Kidney (tissue), 14 donors: ENCODE data around the gene EEF1AKMT3. TPM values are rescaled to one million over a fixed set of nuclear protein-coding genes. Genes with fewer than 3 reads are reported as not detected.

Experiments used
- DNase-seq, 5 donors: peaks; one replicate each; pipeline ENCODE4 v3.0.0-alpha.2; 2013 to 2020
- FAIRE-seq: peaks from 2 replicates; lab custom pipeline; 2012; peaks lifted over from hg19 to GRCh38; lab: Jason Lieb, UNC
- H3K27ac ChIP-seq, 2 donors: one replicate each; pipeline ENCODE4 v1.7.0; 2013; ENCODE audit warnings: low read depth in 2 of 2, low read length in 2 of 2, inconsistent platforms in 1 of 2
- H3K27me3 ChIP-seq: one replicate; pipeline ENCODE4 v1.7.1; 2013; ENCODE audit warnings: low read length, inconsistent platforms; ENCODE audit not compliant: control insufficient read depth, insufficient read depth
- H3K36me3 ChIP-seq, 3 donors: one replicate each; pipeline versions ENCODE4 v1.7.0 to v1.7.1; 2013; ENCODE audit warnings: low read length in 3 of 3, control low read depth in 1 of 3, inconsistent platforms in 1 of 3; ENCODE audit not compliant: insufficient read depth in 3 of 3, control insufficient read depth in 2 of 3
- H3K4me1 ChIP-seq, 3 donors: one replicate each; pipeline versions ENCODE4 v1.7.0 to v1.7.1; 2013; ENCODE audit warnings: low read length in 3 of 3, inconsistent platforms in 1 of 3, low read depth in 1 of 3; ENCODE audit not compliant: control insufficient read depth in 2 of 3, insufficient read depth in 2 of 3
- H3K4me3 ChIP-seq, 3 donors: one replicate each; pipeline versions ENCODE4 v1.7.0 to v1.8.1; 2013; ENCODE audit warnings: low read length in 3 of 3, control low read depth in 1 of 3, inconsistent platforms in 1 of 3
- H3K9ac ChIP-seq, 3 donors: one replicate each; pipeline versions ENCODE4 v1.7.0 to v1.7.1; 2013; ENCODE audit warnings: low read length in 3 of 3, control low read depth in 1 of 3, inconsistent platforms in 1 of 3
- H3K9me3 ChIP-seq, 3 donors: one replicate each; pipeline versions ENCODE4 v1.7.0 to v1.7.1; 2013; ENCODE audit warnings: low read length in 3 of 3, control low read depth in 1 of 3, inconsistent platforms in 1 of 3; ENCODE audit not compliant: control insufficient read depth in 2 of 3, insufficient read depth in 1 of 3
- intact Hi-C: fragments of 100-400 bp; cut with DNase I; formaldehyde crosslinking; loops from one replicate; pipeline ENCODE4 v1.11.1; 2022
- polyA plus RNA-seq: library from polyadenylated mRNA; stranded (reverse); fragments of 350-450 nt; fragmentation: Illumina TruSeq; extraction: RNeasy Lipid Tissue Mini Kit (QIAGEN cat#74804); gene quantifications from one replicate; pipeline ENCODE4 v1.2.3, GENCODE V29; 2014; ENCODE audit warnings: low read depth, low replicate concordance; ENCODE audit not compliant: insufficient read depth
- total RNA-seq: library from RNA; stranded (reverse); fragmentation: NEBNext Ultra II Directional; extraction: Animal tissue kit (Norgen Biotek cat#: 25700); gene quantifications from one replicate; pipeline ENCODE4 v1.2.1, GENCODE V29; 2021
- TF ChIP-seq, protein P1 (sequence below): IDR thresholded peaks from 3 replicates; pipeline ENCODE4 v1.5.1; 2012; ENCODE audit warnings: mild to moderate bottlenecking, moderate library complexity, borderline replicate concordance; ENCODE audit not compliant: insufficient read depth; ENCODE audit errors: extremely low read depth
- donor health status: control.
- donor health status: control.
- donor health status: control.
- donor health status: control.
- donor health status: control.
- donor health status: DM: yes; HTN: yes; CAD: no.
- donor health status: Normal renal cell carcinoma (clear cell type).

Gene EEF1AKMT3
- total and polyA plus RNA-seq, 2 donors from 2014 or later, result 10.4 to 15.3 TPM

DNA sequence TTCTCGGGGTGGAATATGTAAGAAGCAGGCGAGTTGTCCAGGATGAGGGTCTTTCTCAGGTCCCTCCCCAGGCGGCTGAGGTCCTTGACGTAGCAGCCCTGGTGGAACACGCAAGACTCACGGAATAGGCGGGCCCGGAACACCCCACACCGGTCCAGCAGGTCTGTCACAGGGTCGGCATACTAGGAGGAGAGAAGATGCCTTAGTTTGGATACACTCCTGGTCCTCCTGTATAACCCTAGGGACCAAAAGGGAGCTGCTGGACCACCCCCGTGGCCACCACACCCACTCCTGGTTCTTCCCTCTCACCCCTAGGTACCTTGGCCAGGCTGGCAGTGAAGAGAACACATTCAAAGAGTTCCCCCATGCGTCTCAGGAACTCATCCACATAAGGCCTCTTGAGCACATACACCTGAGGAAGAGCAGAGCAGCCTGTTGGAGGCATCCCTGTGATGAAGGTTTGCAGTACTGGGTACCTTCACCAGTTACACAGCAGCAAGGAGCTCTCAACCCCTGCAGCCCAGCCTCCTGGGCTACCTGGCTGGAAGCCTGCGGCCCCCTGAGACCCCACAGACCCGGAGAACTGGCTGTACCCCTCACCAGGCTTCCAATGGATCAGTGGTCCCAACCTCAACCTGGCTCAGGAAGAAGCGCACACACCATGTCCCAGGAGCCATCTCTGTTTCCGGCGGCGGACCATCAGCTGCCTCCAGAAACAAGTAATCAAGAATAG, 51.7 kb downstream of the EEF1AKMT3 start:
- TF ChIP-seq, protein P1, sequence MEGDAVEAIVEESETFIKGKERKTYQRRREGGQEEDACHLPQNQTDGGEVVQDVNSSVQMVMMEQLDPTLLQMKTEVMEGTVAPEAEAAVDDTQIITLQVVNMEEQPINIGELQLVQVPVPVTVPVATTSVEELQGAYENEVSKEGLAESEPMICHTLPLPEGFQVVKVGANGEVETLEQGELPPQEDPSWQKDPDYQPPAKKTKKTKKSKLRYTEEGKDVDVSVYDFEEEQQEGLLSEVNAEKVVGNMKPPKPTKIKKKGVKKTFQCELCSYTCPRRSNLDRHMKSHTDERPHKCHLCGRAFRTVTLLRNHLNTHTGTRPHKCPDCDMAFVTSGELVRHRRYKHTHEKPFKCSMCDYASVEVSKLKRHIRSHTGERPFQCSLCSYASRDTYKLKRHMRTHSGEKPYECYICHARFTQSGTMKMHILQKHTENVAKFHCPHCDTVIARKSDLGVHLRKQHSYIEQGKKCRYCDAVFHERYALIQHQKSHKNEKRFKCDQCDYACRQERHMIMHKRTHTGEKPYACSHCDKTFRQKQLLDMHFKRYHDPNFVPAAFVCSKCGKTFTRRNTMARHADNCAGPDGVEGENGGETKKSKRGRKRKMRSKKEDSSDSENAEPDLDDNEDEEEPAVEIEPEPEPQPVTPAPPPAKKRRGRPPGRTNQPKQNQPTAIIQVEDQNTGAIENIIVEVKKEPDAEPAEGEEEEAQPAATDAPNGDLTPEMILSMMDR, result no peak
- no peak overlapping the region for H3K9ac ChIP-seq
- H3K4me1 ChIP-seq, result peaks cover 0 to 7% (median 0%) of the 10 kb centered on the region in 3 donors
- no peak for DNase-seq
- peaks cover 36 to 72% (median 62%) of the 10 kb centered on the region in 3 donors for H3K36me3 ChIP-seq
- no peak overlapping the region for H3K27ac ChIP-seq
- H3K9me3 ChIP-seq, result no peaks in the 10 kb centered on the region
- intact Hi-C loops, result no loop called here
- FAIRE-seq, result no peak
- H3K4me3 ChIP-seq, result no peak overlapping the region
- no peaks in the 10 kb centered on the region for H3K27me3 ChIP-seq

DNA sequence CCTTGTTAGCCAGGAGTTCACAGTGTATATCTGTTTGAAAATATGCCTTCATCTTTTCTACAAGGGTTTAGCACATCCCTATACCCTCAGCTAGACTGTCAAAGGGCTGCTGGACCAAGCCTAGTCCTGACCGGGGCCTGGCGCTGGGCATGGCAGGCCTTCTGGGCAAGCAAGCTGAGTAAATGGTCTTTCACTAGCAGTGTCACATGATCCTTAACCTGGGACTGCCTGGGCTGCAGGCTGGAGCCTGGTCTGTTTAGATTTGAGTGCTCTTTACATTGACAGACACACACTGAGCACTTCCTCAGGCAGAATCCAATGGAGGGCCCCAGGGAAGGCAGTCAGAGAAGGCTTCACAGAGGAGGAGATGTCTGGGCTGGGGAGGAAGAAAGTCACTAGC, 53.0 kb downstream of the EEF1AKMT3 start:
- Histone ChIP-seq H3K4me3 (no peak overlapping the region), H3K9ac (no peak overlapping the region), H3K36me3 (peaks cover 36 to 75% (median 66%) of the 10 kb centered on the region in 3 donors), H3K27ac (no peak overlapping the region), H3K4me1 (peaks cover 0 to 17% (median 0%) of the 10 kb centered on the region in 3 donors), H3K9me3 (no peaks in the 10 kb centered on the region), H3K27me3 (no peaks in the 10 kb centered on the region)
- TF ChIP-seq, protein P1, result no peak
- FAIRE-seq, result no peak
- no peak for DNase-seq
- intact Hi-C loops, result no loop called here

DNA sequence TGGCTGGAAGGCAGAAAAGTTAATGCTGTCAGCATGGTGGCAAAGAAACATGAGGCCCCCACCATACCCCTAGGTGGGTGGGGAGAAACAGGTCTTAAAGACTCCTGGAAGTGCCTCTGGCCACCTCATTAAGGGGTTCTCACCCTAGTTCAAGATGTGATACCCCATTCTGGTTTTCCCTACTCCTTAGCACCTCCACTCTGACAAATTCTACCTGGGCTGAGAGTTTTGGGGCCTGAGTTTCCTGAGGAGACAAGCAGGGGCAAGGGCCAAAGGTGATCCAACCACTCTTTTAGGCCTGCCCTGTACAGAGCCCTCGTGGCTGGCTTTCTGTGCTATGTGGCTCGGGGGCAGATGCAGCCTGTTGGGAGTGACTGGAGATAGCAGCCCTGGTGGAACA, 54.0 kb downstream of the EEF1AKMT3 start:
- H3K4me3 ChIP-seq, result no peak overlapping the region
- intact Hi-C loops, result no loop called here
- no peaks in the 10 kb centered on the region for H3K27me3 ChIP-seq
- FAIRE-seq (no peak), DNase-seq (no peak)
- H3K27ac ChIP-seq, result no peak overlapping the region
- H3K36me3 ChIP-seq, result peaks cover 36 to 70% (median 66%) of the 10 kb centered on the region in 3 donors
- TF ChIP-seq, protein P1, result no peak
- H3K9ac ChIP-seq, result no peak overlapping the region
- H3K4me1 ChIP-seq, result peaks cover 0 to 19% (median 0%) of the 10 kb centered on the region in 3 donors
- H3K9me3 ChIP-seq, result no peaks in the 10 kb centered on the region
